ENCODE results near the gene PBX2. TPM values are rescaled to one million over a fixed set of nuclear protein-coding genes. Genes with fewer than 3 reads are reported as not detected.

Gene PBX2
- total and polyA plus RNA-seq, 2 of the 4 experiments (the other 2 are of a cell fraction) = 17.7 to 56.8 TPM

DNA sequence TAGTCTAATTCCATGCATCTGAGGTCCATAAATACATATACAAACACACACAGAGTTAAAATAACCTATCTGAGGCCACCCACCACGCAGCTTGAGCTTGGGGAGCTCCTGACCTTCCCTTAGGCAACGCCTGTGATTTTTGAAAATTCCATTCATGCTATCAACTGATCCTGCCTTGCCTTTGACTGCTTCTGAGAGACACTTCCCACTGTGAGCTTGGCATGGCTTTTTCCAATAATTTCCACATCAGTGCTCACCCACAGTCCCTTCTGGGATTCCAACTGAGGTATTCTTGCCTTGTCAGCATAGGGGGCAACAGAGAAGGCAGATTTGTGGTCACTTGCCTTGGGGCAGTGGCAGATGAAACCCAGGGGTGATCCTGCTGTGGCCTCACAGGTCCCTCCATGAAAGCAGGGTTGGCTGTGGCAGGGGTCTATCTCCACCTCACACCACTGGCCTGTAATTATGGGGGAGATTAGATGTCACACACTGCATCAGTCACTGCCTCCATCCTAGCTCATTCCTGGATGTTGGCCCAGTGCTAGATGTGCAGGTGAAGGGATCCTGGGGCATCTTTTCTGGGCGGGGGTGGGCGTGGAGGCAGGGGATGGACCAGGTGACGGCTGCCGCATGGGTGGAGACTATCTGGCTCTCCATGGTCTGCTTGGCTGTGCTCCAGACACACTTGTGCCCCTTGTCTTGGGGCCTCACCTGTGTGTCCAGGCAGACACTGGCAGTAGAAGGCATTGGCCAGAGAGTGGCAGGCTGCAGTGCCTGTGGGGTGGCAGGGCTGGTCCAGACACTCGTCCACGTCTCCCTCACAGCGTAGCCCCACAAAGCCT, 13.6 kb upstream of the PBX2 start:
- H3K79me1 ChIP-seq (ENCODE audit: low read depth in 1 of 2, low read length in 2 of 2) = no peaks in the 10 kb centered on the region
- H3K18ac ChIP-seq (ENCODE audit: low read depth, low read length) = no peak overlapping the region
- H3K56ac ChIP-seq (ENCODE audit: extremely low read depth, insufficient read depth, low read length) = no peak overlapping the region
- in situ Hi-C loops (cut with MboI; ENCODE audit: low sequenced_read_pairs) (no loop called here), dilution Hi-C loops (cut with HindIII; ENCODE audit: low sequenced_read_pairs, unreplicated experiment) (no loop called here), intact Hi-C loops (cut with micrococcal nuclease) (no loop called here)
- DNase-seq = no peak
- H2BK20ac ChIP-seq (ENCODE audit: low read depth, low read length) = no peak overlapping the region
- no peak overlapping the region for H4K91ac ChIP-seq (ENCODE audit: insufficient read depth, low read depth, low read length)
- BruUV-seq (replicated peaks) = no TSS peak
- no peaks in the 10 kb centered on the region for H3K9me1 ChIP-seq (ENCODE audit: insufficient read depth, low read length)
- H3K4me1 ChIP-seq (ENCODE audit: control insufficient read depth, insufficient read depth, low read length) = no peaks in the 10 kb centered on the region
- H3K9me3 ChIP-seq (ENCODE audit: control insufficient read depth, insufficient read depth, low read length) = no peaks in the 10 kb centered on the region
- H3K4ac ChIP-seq (ENCODE audit: low read depth, low read length) = no peak overlapping the region
- ATAC-seq (ENCODE audit: low read depth) = no peak
- H2BK5ac ChIP-seq (ENCODE audit: low read depth, low read length, poor library complexity, severe bottlenecking) = no peak overlapping the region
- H2BK120ac ChIP-seq (ENCODE audit: low read depth, low read length) = no peak overlapping the region
- H3K27ac ChIP-seq (ENCODE audit: insufficient read depth, low read length) = no peak overlapping the region
- H2AK9ac ChIP-seq (replicated peaks; ENCODE audit: low read depth, low read length, poor library complexity) = no peak overlapping the region
- no peak overlapping the region for H3K9ac ChIP-seq (ENCODE audit: low read depth, low read length)
- H3K23ac ChIP-seq (ENCODE audit: low read depth, low read length) = no peak overlapping the region
- no peak overlapping the region for H2BK15ac ChIP-seq (ENCODE audit: low read depth, low read length)
- H2AFZ ChIP-seq (replicated peaks; ENCODE audit: low read length, poor library complexity) = no peak overlapping the region
- no peak overlapping the region for H3K14ac ChIP-seq (replicated peaks; ENCODE audit: low read depth, low read length)
- H4K8ac ChIP-seq (ENCODE audit: low read depth in 2 of 2, low read length in 2 of 2) = no peak overlapping the region
- no peaks in the 10 kb centered on the region for H3K36me3 ChIP-seq (ENCODE audit: control insufficient read depth, insufficient read depth, low read length)
- no peak overlapping the region for H3K4me2 ChIP-seq (ENCODE audit: low read depth, low read length)
- no peak overlapping the region for H2AK5ac ChIP-seq (ENCODE audit: low read depth, low read length)
- TF ChIP-seq RAD21 (IDR thresholded peaks at IDR 0.05; ENCODE audit: low read length) = no peak
- no peak for TF ChIP-seq POLR2A (IDR thresholded peaks at IDR 0.05; ENCODE audit: low read depth, low read length)
- no peak for TF ChIP-seq MAFK (IDR thresholded peaks at IDR 0.05; ENCODE audit: low read depth, low read length)
- no peak for TF ChIP-seq NFE2L2 (IDR thresholded peaks at IDR 0.05; ENCODE audit: low read depth, low read length)
- no peak for TF ChIP-seq MXI1 (IDR thresholded peaks at IDR 0.05; ENCODE audit: borderline replicate concordance, low read depth, low read length)
- H4K5ac ChIP-seq (ENCODE audit: low read depth, low read length) = no peak overlapping the region
- CTCF ChIA-PET = no interaction called here
- peaks cover 10% of the 10 kb centered on the region; the same call in 1 of the 2 replicates for H3K27me3 ChIP-seq (ENCODE audit: control insufficient read depth, insufficient read depth, low read length)
- POLR2A ChIA-PET (ENCODE audit: unreplicated experiment) = no interaction called here
- H3K4me3 ChIP-seq (ENCODE audit: insufficient read depth, low read depth, low read length) = no peak overlapping the region
- 76% methylated on average over 6 of the region's 9 CpGs; no CpG with 5 or more reads in 1 of the 2 experiments for WGBS, 2 experiments (ENCODE audit: extremely low coverage in 2 of 2, insufficient read length in 1 of 2)
- no peaks in the 10 kb centered on the region for H4K20me1 ChIP-seq (ENCODE audit: insufficient read depth, low read length)
